ENCODE measurements around the gene PLA2G1B. TPM values are rescaled to one million over a fixed set of nuclear protein-coding genes. Genes with fewer than 3 reads are reported as not detected.
A peak's percentile ranks its signal among the peaks of the same experiment; 100 is the strongest.

The PLA2G1B gene
- total and polyA plus RNA-seq, 9 of the 15 experiments (the other 6 are each of a cell fraction or from before 2014, with no cell fraction given) = 1.4 TPM; not detected in 8

GRCh38 chr12:120283318-120283717 lies 44.3 kb downstream of the PLA2G1B start:
- POLR2A ChIA-PET = interaction anchor here (1.4 to 7.4 kb wide), 4 partner anchors 8 to 83 kb away, joined by 3 to 102 read pairs (median 22); partner anchors contain the start of genes RNU4-1, RNU4-2 and RPLP0
- Histone ChIP-seq H3K36me3 (ENCODE audit: control insufficient read depth, insufficient read depth, low read length) (no peaks in the 10 kb centered on the region), H3K4me1 (replicated peaks in 1 of 2; ENCODE audit: control insufficient read depth in 2 of 2, insufficient read depth in 2 of 2, low read length in 2 of 2) (peaks cover 0 to 19% of the 10 kb centered on the region in 2 experiments; a peak in 3 of 5 replicates), H3K27ac (ENCODE audit: extremely low read depth, low read depth, low read length) (no peak overlapping the region), H3K9me3 (replicated peaks; ENCODE audit: control insufficient read depth, insufficient read depth, low read depth, low read length) (no peaks in the 10 kb centered on the region), H2AFZ (ENCODE audit: low read depth, low read length) (peak overlapping the region; percentile 60), H3K9ac (ENCODE audit: insufficient read depth in 1 of 2, low read depth in 2 of 2, low read length in 2 of 2) (no peak overlapping the region; a peak in 1 of 4 replicates), H3K9me1 (ENCODE audit: control insufficient read depth, insufficient read depth, low read length) (no peaks in the 10 kb centered on the region), H3K4me3 (no peak overlapping the region), H3K27me3 (ENCODE audit: control insufficient read depth in 2 of 2, insufficient read depth in 2 of 2, low read length in 2 of 2) (no peaks in the 10 kb centered on the region), H3K79me2 (ENCODE audit: control insufficient read depth, insufficient read depth, low read length) (no peaks in the 10 kb centered on the region), H4K20me1 (replicated peaks; ENCODE audit: control insufficient read depth, insufficient read depth, low read length) (no peaks in the 10 kb centered on the region), H3K4me2 (ENCODE audit: insufficient read depth, low read length) (no peak overlapping the region)
- in situ Hi-C loops (cut with MboI) (no loop called here), intact Hi-C loops (cut with micrococcal nuclease) (no loop called here)
- ATAC-seq (peak; percentile 72), DNase-seq (ENCODE audit: extremely low read depth in 1 of 4, low spot score in 3 of 4) (no peak), FAIRE-seq (no peak)
- TF ChIP-seq L3MBTL2 (IDR thresholded peaks at IDR 0.05) (peak; percentile 46), POU5F1 (IDR thresholded peaks at IDR 0.05; ENCODE audit: borderline replicate concordance, low read depth, low read length, partially characterized antibody) (no peak), HOMEZ (CRISPR knock-in tag; IDR thresholded peaks at IDR 0.05) (no peak)
- TF ChIP-seq, protein P1, sequence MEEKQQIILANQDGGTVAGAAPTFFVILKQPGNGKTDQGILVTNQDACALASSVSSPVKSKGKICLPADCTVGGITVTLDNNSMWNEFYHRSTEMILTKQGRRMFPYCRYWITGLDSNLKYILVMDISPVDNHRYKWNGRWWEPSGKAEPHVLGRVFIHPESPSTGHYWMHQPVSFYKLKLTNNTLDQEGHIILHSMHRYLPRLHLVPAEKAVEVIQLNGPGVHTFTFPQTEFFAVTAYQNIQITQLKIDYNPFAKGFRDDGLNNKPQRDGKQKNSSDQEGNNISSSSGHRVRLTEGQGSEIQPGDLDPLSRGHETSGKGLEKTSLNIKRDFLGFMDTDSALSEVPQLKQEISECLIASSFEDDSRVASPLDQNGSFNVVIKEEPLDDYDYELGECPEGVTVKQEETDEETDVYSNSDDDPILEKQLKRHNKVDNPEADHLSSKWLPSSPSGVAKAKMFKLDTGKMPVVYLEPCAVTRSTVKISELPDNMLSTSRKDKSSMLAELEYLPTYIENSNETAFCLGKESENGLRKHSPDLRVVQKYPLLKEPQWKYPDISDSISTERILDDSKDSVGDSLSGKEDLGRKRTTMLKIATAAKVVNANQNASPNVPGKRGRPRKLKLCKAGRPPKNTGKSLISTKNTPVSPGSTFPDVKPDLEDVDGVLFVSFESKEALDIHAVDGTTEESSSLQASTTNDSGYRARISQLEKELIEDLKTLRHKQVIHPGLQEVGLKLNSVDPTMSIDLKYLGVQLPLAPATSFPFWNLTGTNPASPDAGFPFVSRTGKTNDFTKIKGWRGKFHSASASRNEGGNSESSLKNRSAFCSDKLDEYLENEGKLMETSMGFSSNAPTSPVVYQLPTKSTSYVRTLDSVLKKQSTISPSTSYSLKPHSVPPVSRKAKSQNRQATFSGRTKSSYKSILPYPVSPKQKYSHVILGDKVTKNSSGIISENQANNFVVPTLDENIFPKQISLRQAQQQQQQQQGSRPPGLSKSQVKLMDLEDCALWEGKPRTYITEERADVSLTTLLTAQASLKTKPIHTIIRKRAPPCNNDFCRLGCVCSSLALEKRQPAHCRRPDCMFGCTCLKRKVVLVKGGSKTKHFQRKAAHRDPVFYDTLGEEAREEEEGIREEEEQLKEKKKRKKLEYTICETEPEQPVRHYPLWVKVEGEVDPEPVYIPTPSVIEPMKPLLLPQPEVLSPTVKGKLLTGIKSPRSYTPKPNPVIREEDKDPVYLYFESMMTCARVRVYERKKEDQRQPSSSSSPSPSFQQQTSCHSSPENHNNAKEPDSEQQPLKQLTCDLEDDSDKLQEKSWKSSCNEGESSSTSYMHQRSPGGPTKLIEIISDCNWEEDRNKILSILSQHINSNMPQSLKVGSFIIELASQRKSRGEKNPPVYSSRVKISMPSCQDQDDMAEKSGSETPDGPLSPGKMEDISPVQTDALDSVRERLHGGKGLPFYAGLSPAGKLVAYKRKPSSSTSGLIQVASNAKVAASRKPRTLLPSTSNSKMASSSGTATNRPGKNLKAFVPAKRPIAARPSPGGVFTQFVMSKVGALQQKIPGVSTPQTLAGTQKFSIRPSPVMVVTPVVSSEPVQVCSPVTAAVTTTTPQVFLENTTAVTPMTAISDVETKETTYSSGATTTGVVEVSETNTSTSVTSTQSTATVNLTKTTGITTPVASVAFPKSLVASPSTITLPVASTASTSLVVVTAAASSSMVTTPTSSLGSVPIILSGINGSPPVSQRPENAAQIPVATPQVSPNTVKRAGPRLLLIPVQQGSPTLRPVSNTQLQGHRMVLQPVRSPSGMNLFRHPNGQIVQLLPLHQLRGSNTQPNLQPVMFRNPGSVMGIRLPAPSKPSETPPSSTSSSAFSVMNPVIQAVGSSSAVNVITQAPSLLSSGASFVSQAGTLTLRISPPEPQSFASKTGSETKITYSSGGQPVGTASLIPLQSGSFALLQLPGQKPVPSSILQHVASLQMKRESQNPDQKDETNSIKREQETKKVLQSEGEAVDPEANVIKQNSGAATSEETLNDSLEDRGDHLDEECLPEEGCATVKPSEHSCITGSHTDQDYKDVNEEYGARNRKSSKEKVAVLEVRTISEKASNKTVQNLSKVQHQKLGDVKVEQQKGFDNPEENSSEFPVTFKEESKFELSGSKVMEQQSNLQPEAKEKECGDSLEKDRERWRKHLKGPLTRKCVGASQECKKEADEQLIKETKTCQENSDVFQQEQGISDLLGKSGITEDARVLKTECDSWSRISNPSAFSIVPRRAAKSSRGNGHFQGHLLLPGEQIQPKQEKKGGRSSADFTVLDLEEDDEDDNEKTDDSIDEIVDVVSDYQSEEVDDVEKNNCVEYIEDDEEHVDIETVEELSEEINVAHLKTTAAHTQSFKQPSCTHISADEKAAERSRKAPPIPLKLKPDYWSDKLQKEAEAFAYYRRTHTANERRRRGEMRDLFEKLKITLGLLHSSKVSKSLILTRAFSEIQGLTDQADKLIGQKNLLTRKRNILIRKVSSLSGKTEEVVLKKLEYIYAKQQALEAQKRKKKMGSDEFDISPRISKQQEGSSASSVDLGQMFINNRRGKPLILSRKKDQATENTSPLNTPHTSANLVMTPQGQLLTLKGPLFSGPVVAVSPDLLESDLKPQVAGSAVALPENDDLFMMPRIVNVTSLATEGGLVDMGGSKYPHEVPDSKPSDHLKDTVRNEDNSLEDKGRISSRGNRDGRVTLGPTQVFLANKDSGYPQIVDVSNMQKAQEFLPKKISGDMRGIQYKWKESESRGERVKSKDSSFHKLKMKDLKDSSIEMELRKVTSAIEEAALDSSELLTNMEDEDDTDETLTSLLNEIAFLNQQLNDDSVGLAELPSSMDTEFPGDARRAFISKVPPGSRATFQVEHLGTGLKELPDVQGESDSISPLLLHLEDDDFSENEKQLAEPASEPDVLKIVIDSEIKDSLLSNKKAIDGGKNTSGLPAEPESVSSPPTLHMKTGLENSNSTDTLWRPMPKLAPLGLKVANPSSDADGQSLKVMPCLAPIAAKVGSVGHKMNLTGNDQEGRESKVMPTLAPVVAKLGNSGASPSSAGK (IDR thresholded peaks at IDR 0.05) = peak; percentile 29; the same call in 1 of the 2 replicates
- CTCF ChIA-PET (ENCODE audit: low intra/inter-chr PET ratio) = no interaction called here
- BruUV-seq (replicated peaks) = no TSS peak
- 17% methylated on average over 7 of the region's 7 CpGs for whole genome bisulfite sequencing (ENCODE audit: insufficient coverage, low coverage, missing lambda C conversion rate)

All from K562 (cell line).